ENCODE results near the gene RDH13.
"Not testable (repeated sequence)": the region's sequence is repeated elsewhere in the genome, so short reads cannot be mapped to it uniquely, and the experiment has no call there.

RDH13 gene

GRCh38 chr19:55076321-55076720 is 13.4 kb upstream of the RDH13 start:
- DNase-seq (ENCODE audit: low spot score), result no peak

GRCh38 chr19:55075371-55075998 is 12.5 kb upstream of the RDH13 start, which contains the start of gene EPS8L1:
TSS of gene EPS8L1 (plus strand) at chr19:55075869. CDS start at chr19:55076445, 576 bp downstream.
- DNase-seq (ENCODE audit: low spot score), result no peak

- no peak for DNase-seq (ENCODE audit: low spot score)
These were observed 9.0 kb upstream of the RDH13 start for GRCh38 chr19:55071913-55072312.

GRCh38 chr19:55071129-55071502 is 8.2 kb upstream of the RDH13 start:
- no peak for DNase-seq (ENCODE audit: low spot score)

DNA sequence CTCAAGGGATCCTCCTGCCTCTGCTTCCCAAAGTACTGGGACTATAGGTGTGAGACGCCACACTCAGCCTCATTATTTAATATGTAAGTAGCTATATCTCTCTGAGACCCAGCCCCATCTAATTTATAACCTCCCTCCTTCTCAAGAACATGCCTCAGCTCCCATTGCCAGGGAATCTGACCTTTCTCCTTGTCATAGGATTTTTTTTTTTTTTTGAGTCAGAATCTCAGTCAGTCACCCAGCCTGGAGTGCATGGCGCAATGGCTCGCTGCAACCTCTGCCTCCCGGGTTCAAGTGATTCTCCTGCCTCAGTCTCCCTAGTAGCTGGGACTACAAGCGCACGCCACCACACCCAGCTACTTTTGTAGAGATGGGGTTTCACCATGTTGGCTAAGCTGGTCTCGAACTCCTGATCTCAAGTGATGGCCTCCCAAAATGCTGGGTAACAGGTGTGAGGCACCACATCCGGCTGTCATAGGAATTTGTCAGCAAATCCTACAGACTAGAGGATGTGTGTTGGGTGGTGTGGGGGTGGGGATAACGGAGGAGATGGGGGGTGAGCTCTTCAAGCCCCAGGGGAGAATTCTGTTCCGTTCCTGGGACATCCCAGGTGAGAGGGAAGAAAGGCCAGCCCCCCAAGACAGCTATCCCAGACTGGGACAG is 7.6 kb upstream of the RDH13 start:
- no peak for DNase-seq (ENCODE audit: low spot score)

DNA sequence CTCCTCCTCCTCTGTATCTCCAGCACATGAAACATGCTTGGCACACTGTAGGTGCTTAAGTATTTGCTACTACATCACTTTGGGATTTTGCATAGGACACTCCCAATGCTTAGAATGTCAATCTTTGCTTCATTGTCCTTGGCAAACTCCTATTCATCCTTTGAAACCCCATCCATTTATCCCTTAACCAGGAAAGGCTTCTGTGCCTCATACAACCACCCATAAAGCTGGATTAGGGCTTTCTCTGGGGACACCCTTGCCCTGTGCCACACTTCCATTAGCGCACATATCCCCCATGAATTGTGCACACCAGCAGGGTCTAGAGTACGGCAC is 6.9 kb upstream of the RDH13 start:
- DNase-seq (ENCODE audit: low spot score), result no peak

GRCh38 chr19:55068950-55069864 is 6.3 kb upstream of the RDH13 start:
- DNase-seq (ENCODE audit: low spot score), result no peak

- DNase-seq (ENCODE audit: low spot score), result no peak
These were observed 4.9 kb upstream of the RDH13 start for GRCh38 chr19:55067869-55068268.

GRCh38 chr19:55066107-55066709 is 3.3 kb upstream of the RDH13 start:
- no peak for DNase-seq (ENCODE audit: low spot score)

- not testable (repeated sequence) for DNase-seq (ENCODE audit: low spot score)
These were observed 2.6 kb upstream of the RDH13 start for GRCh38 chr19:55065516-55065915.

DNA sequence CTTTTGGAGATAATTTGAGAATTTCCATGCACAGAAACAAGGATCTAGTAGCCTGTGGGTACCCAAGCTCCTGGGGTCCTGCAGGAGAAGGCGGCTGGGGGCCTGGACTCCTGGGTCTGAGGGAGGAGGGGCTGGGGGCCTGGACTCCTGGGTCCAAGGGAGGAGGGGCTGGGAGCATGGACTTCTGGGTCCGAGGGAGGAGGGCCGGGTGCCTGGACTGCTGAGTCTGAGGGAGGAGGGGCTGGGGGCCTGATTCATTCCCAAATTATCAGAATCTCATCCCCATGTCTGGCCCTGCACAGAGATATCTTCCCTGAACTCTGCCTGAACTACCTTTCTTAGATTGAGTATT is 520 bp upstream of the RDH13 start:
- DNase-seq (ENCODE audit: low spot score), result no peak

DNA sequence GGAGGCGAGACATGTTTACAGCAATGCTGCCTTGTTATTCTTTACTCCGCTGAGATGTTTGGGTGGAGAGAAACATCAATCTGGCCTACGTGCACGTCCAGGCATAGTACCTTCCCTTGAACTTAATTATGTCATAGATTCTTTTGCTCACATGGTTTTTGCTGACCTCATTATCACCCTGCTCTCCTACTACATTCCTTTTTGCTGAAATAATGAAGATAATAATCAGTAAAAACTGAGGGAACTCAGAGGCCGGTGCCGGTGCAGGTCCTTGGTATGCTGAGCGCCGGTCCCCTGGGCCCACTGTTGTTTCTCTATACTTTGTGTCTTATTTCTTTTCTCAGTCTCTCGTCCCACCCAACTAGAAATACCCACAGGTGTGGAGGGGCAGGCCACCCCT is 2.7 kb downstream of the RDH13 start:
- not testable (repeated sequence) for DNase-seq (ENCODE audit: low spot score)

DNA sequence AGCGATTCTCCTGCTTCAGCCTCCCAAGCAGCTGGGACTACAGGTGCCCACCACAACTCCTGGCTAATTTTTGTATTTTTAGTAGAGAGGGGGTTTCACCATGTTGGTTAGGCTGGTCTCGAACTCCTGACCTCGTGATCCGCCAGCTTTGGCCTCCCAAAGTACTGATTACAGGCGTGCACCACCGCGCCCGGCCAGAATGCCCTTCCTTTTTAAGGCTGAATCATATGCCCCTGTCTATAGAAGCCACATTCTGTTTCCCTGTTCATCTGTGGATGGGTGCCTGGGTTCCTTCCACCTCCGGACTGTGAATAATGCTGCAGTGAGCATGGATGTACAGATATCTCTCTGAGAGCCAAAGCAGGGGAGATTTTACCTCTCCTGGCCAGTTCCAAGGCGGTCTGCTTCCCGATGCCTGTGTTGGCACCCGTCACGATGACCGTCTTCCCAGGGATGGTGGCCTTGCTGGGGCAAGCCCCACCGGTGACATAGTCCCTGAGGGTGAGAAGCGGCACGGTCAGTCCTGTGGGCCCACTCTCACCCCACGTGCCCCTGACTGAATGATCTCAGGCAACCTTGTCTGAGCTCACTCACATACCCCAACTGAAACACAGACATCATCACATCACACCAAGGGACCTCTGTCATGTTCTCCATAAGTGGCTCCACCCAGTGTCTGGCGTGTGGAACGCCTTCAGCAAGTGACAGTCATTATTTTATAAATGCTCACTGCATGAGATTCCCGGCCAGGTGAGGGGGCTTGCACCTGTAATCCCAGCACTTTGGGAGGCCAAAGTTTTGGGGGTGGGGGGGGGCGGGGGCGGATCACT is 4.0 kb downstream of the RDH13 start:
- no peak for DNase-seq (ENCODE audit: low spot score)

DNA sequence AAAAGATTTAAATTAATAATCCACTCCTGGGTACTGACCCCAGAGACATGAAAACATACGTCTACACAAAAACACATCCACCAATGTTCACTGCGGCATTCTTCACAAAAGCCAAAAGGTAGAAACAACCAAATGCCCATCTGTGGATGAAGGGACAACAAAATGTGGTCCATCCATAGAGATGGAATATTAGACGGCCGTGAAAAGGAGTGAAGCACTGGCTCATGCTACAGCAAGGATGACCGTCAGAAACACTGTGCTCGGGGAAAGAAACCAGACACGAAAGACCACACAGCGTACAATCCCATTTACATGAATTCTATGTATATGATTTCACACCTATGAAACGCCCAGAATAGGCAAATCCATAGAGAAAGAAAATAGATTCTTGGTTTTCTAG is 6.1 kb downstream of the RDH13 start:
- no peak for DNase-seq (ENCODE audit: low spot score)

- DNase-seq (ENCODE audit: low spot score), result no peak
These were observed 9.2 kb downstream of the RDH13 start for GRCh38 chr19:55053735-55054134.

DNA sequence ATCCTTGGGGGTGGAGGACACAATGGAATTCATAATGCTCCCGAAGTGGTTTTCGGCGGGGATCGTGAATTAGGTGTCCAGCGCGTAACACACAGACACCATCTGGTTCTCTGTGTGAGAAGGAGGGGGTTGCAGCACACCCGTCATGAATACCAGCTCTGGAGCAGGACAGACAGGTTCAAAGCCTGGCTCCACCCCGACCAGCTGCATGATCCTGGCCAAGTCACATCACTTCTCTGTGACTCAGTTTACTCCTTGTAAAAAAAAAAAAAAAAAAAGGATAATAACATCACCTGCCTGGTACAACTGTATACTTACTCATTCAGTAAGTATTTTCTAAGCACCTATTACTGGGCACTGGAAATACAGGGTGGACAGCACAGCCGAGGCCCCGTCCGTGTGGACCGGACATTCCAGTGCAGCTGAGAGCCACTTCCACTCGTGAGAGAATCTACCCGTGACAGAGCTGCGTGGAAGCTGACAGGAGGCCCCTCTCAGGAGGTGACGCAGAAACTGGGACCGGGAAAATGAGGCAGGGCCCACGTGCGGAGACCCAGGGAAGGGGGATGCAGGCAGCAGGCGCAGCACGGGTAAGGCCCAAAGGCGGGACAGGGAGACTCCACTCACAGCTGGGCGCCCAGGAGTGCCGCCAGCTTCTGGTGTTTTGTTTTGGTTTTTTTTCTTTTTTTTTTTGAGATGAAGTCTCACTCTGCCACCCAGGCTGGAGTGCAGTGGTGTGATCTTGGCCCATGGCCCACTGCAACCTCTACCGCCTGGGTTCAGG is 12.0 kb downstream of the RDH13 start:
- DNase-seq (ENCODE audit: low spot score), result no peak

- DNase-seq (ENCODE audit: low spot score), result no peak
These were observed 14.5 kb downstream of the RDH13 start for GRCh38 chr19:55048446-55048845.

DNA sequence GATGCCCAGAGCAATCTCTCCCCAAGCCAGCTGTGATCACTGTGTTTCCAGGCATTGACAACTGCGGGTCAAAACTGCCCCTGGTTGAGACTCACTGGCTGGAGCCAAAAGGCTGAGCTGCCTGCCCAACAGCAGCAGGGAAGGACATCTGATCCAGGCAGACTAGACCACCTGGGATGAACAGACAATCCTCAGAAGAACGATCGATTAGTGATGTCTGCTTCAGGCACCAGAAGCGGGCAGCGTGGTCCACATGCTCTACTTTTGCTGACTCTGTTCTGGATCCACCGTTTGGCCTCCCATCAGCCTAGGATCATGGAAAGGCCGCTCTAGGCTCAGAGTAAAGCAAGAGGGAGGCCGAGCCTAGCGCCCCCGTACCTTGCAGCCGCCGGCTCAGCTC is 15.0 kb downstream of the RDH13 start:
- DNase-seq (ENCODE audit: low spot score), result no peak

- DNase-seq (ENCODE audit: low spot score), result no peak
These were observed 15.8 kb downstream of the RDH13 start for GRCh38 chr19:55046975-55047622.
